GM23338 (cell line): ENCODE data around the gene FNDC3B. TPM values are rescaled to one million over a fixed set of nuclear protein-coding genes. Genes with fewer than 3 reads are reported as not detected.

Source experiments
- ATAC-seq: fragments of 200-7000 bp; cut with Tn5 transposase; 3 replicates; pipeline ENCODE4 v1.9.1; 2020
- DNase-seq: peaks from one replicate; pipeline ENCODE4 v3.0.0-alpha.2; 2015; ENCODE audit warnings: low spot score
- H2AFZ ChIP-seq: fragments of 200-600 bp; sonication (generic); 2 replicates; pipeline ENCODE4 v1.8.0; 2016; ENCODE audit warnings: antibody characterized with exemption, mild to moderate bottlenecking, moderate library complexity
- H3F3A ChIP-seq: fragments of 200-600 bp; sonication (generic); replicated peaks from 2 replicates; pipeline ENCODE4 v1.8.0; 2017; ENCODE audit warnings: antibody characterized with exemption, mixed run types, low read depth
- H3K27ac ChIP-seq: fragments of 200-600 bp; sonication (generic); 2 replicates; pipeline ENCODE4 v1.6.1; 2016; ENCODE audit warnings: low read depth
- H3K27me3 ChIP-seq: fragments of 200-600 bp; sonication (generic); 2 replicates; pipeline ENCODE4 v1.8.0; 2016; ENCODE audit warnings: mild to moderate bottlenecking, mixed run types, moderate library complexity; ENCODE audit not compliant: insufficient read depth
- H3K36me3 ChIP-seq: fragments of 200-600 bp; sonication (generic); 2 replicates; pipeline ENCODE4 v1.8.0; 2016; ENCODE audit warnings: mild to moderate bottlenecking; ENCODE audit not compliant: insufficient read depth
- H3K4me1 ChIP-seq: fragments of 200-600 bp; sonication (generic); 2 replicates; pipeline ENCODE4 v1.8.0; 2016; ENCODE audit warnings: mild to moderate bottlenecking, moderate library complexity; ENCODE audit not compliant: insufficient read depth
- H3K4me2 ChIP-seq: fragments of 200-600 bp; sonication (generic); 2 replicates; pipeline ENCODE4 v1.7.1; 2017; ENCODE audit warnings: mixed run types
- H3K4me3 ChIP-seq: fragments of 200-600 bp; sonication (generic); 2 replicates; pipeline ENCODE4 v1.6.1; 2016; ENCODE audit warnings: mixed run types
- H3K79me2 ChIP-seq: fragments of 200-600 bp; sonication (generic); replicated peaks from 2 replicates; pipeline ENCODE4 v1.8.0; 2017; ENCODE audit warnings: mild to moderate bottlenecking; ENCODE audit not compliant: insufficient read depth
- H3K9me2 ChIP-seq: fragments of 200-600 bp; sonication (generic); 2 replicates; pipeline ENCODE4 v1.8.0; 2017; ENCODE audit not compliant: insufficient read depth
- H4K20me1 ChIP-seq: fragments of 200-600 bp; sonication (generic); replicated peaks from 2 replicates; pipeline ENCODE4 v1.8.0; 2017; ENCODE audit warnings: mild to moderate bottlenecking; ENCODE audit not compliant: insufficient read depth
- H3K27ac Mint-ChIP-seq: 2 replicates; pipeline ENCODE4 v1.8.0; 2020; ENCODE audit warnings: inconsistent platforms, mild to moderate bottlenecking, moderate library complexity, mixed read lengths
- H3K27me3 Mint-ChIP-seq: 3 replicates; pipeline ENCODE4 v1.8.0; 2022; ENCODE audit warnings: low read depth, mild to moderate bottlenecking, moderate library complexity, mixed read lengths, inconsistent platforms; ENCODE audit not compliant: insufficient read depth, poor library complexity
- H3K36me3 Mint-ChIP-seq: 3 replicates; pipeline ENCODE4 v1.8.0; 2021; ENCODE audit warnings: low read depth, mild to moderate bottlenecking, inconsistent platforms, moderate library complexity, mixed read lengths
- H3K4me1 Mint-ChIP-seq: 3 replicates; pipeline ENCODE4 v1.8.0; 2020; ENCODE audit warnings: mild to moderate bottlenecking, inconsistent platforms, mixed read lengths
- H3K4me3 Mint-ChIP-seq: 3 replicates; pipeline ENCODE4 v1.8.0; 2021; ENCODE audit warnings: moderate library complexity, mild to moderate bottlenecking, inconsistent platforms, mixed read lengths
- H3K9me3 Mint-ChIP-seq: 3 replicates; pipeline ENCODE4 v1.8.0; 2020; ENCODE audit warnings: moderate library complexity, mild to moderate bottlenecking, inconsistent platforms, mixed read lengths
- CREB1 ChIP-seq: fragments of 250-450 bp; sonication (Bioruptor Pico); IDR thresholded peaks from 2 replicates; pipeline ENCODE4 v1.5.0; 2020; ENCODE audit warnings: low read depth, mild to moderate bottlenecking, moderate library complexity
- EZH2 ChIP-seq: fragments of 200-600 bp; sonication (generic); IDR thresholded peaks from one replicate; pipeline ENCODE4 v1.8.0; 2017; ENCODE audit warnings: antibody characterized with exemption, mild to moderate bottlenecking, low read depth; ENCODE audit not compliant: unreplicated experiment
- EZH2phosphoT487 ChIP-seq: fragments of 200-600 bp; sonication (generic); IDR thresholded peaks from one replicate; pipeline ENCODE4 v1.8.1; 2018; ENCODE audit warnings: antibody characterized with exemption; ENCODE audit not compliant: unreplicated experiment
- JUNB ChIP-seq: IDR thresholded peaks from one replicate; pipeline ENCODE4 v1.6.1; 2016; ENCODE audit warnings: antibody characterized with exemption; ENCODE audit not compliant: unreplicated experiment
- NANOG ChIP-seq: IDR thresholded peaks from 2 replicates; pipeline ENCODE4 v1.6.1; 2016; ENCODE audit warnings: antibody characterized with exemption, borderline replicate concordance
- POLR2AphosphoS5 ChIP-seq: IDR thresholded peaks from 2 replicates; pipeline ENCODE4 v1.6.1; 2016; ENCODE audit warnings: antibody characterized with exemption, low read depth
- STAT1 ChIP-seq: IDR thresholded peaks from one replicate; pipeline ENCODE4 v1.6.1; 2016; ENCODE audit warnings: antibody characterized with exemption; ENCODE audit not compliant: unreplicated experiment
- ZNF114 ChIP-seq: fragments of 250-450 bp; sonication (Bioruptor Pico); IDR thresholded peaks from 2 replicates; pipeline ENCODE4 v1.5.0; 2020; ENCODE audit warnings: mild to moderate bottlenecking, moderate library complexity
- ZNF331 ChIP-seq: fragments of 250-450 bp; sonication (Bioruptor Pico); IDR thresholded peaks from 2 replicates; pipeline ENCODE4 v1.5.0; 2020; ENCODE audit warnings: low read depth, mild to moderate bottlenecking, moderate library complexity
- polyA plus RNA-seq: library from polyadenylated mRNA; unstranded; fragments of >200 nt; fragmentation: Nextera tagmentation; extraction: Ambion mirVana; gene quantifications from 2 replicates; pipeline ENCODE4 v1.2.1, GENCODE V29; 2016
- total RNA-seq: library from RNA; depleted of rRNA; stranded (reverse); fragments of >200 nt; shearing (Covaris generic); gene quantifications from 2 replicates; pipeline ENCODE4 v1.2.3, GENCODE V29; 2014
- TF ChIP-seq, protein P1 (sequence below): IDR thresholded peaks from one replicate; pipeline ENCODE4 v1.6.1; 2018; ENCODE audit warnings: antibody characterized with exemption; ENCODE audit not compliant: unreplicated experiment
- TF ChIP-seq, protein P2 (sequence below), 2 experiments: fragments of 200-600 bp in 1 of 2; sonication (generic) in 1 of 2; conservative IDR thresholded peaks; 2 replicates each; pipeline versions ENCODE4 v1.5.1 to v1.6.1; 2016 to 2017; ENCODE audit warnings: antibody characterized with exemption in 2 of 2, low read depth in 2 of 2, mild to moderate bottlenecking in 2 of 2, moderate library complexity in 1 of 2
- TF ChIP-seq, protein P3 (sequence below): fragments of 250-450 bp; sonication (Bioruptor Pico); IDR thresholded peaks from 2 replicates; pipeline ENCODE4 v1.5.0; 2020; ENCODE audit warnings: mild to moderate bottlenecking, moderate library complexity
- TF ChIP-seq, protein P4 (sequence below): IDR thresholded peaks from 2 replicates; pipeline ENCODE4 v1.6.1; 2016; ENCODE audit warnings: antibody characterized with exemption

The FNDC3B gene
- total and polyA plus RNA-seq, 2 experiments from 2014 or later: 19.1 to 55.4 TPM

DNA sequence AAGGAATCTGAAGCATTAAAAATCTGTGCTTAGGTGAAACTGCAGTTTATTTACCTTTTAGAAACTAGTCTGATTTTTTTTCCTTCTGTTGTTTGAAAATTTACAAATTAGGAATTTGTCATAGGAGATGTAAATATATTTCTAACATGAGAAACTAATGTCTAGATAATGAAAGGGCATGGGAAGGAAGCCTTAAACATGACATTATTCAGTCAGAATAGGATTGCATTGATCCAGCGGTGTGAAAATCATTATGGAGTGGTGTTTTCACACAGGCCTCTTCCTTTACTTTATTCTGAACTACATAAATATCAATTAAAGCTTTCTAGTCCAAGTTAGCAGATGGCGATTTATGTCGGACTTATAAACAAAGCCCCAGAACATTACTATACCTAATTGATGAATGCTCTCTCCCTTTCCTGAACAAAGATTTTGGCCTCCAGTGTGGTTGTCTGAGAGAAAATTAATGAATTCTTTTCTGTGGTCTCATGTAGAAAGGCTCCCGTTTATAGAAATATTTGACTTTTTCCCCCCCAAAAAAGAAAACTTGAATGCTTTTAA lies 37.9 kb downstream of the FNDC3B start:
- H3K27ac Mint-ChIP-seq: no peak overlapping the region
- Histone ChIP-seq H4K20me1 (peaks cover 33% of the 10 kb centered on the region), H3K4me1 (peaks cover 44% of the 10 kb centered on the region), H3K4me2 (no peak overlapping the region), H3K79me2 (peaks cover 100% of the 10 kb centered on the region), H3K27ac (no peak overlapping the region), H3K27me3 (no peaks in the 10 kb centered on the region), H3K36me3 (no peaks in the 10 kb centered on the region), H2AFZ (no peak overlapping the region), H3K4me3 (no peak overlapping the region), H3K9me2 (no peaks in the 10 kb centered on the region), H3F3A (no peaks in the 10 kb centered on the region)
- no peak for ATAC-seq
- H3K27me3 Mint-ChIP-seq: no peaks in the 10 kb centered on the region
- H3K4me3 Mint-ChIP-seq: no peak overlapping the region
- H3K9me3 Mint-ChIP-seq: no peaks in the 10 kb centered on the region
- no peak for TF ChIP-seq ZNF331
- TF ChIP-seq, protein P1, sequence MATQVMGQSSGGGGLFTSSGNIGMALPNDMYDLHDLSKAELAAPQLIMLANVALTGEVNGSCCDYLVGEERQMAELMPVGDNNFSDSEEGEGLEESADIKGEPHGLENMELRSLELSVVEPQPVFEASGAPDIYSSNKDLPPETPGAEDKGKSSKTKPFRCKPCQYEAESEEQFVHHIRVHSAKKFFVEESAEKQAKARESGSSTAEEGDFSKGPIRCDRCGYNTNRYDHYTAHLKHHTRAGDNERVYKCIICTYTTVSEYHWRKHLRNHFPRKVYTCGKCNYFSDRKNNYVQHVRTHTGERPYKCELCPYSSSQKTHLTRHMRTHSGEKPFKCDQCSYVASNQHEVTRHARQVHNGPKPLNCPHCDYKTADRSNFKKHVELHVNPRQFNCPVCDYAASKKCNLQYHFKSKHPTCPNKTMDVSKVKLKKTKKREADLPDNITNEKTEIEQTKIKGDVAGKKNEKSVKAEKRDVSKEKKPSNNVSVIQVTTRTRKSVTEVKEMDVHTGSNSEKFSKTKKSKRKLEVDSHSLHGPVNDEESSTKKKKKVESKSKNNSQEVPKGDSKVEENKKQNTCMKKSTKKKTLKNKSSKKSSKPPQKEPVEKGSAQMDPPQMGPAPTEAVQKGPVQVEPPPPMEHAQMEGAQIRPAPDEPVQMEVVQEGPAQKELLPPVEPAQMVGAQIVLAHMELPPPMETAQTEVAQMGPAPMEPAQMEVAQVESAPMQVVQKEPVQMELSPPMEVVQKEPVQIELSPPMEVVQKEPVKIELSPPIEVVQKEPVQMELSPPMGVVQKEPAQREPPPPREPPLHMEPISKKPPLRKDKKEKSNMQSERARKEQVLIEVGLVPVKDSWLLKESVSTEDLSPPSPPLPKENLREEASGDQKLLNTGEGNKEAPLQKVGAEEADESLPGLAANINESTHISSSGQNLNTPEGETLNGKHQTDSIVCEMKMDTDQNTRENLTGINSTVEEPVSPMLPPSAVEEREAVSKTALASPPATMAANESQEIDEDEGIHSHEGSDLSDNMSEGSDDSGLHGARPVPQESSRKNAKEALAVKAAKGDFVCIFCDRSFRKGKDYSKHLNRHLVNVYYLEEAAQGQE: no peak
- no peak for TF ChIP-seq ZNF114 (CRISPR knock-in tag)
- TF ChIP-seq STAT1: no peak
- TF ChIP-seq, protein P2, sequence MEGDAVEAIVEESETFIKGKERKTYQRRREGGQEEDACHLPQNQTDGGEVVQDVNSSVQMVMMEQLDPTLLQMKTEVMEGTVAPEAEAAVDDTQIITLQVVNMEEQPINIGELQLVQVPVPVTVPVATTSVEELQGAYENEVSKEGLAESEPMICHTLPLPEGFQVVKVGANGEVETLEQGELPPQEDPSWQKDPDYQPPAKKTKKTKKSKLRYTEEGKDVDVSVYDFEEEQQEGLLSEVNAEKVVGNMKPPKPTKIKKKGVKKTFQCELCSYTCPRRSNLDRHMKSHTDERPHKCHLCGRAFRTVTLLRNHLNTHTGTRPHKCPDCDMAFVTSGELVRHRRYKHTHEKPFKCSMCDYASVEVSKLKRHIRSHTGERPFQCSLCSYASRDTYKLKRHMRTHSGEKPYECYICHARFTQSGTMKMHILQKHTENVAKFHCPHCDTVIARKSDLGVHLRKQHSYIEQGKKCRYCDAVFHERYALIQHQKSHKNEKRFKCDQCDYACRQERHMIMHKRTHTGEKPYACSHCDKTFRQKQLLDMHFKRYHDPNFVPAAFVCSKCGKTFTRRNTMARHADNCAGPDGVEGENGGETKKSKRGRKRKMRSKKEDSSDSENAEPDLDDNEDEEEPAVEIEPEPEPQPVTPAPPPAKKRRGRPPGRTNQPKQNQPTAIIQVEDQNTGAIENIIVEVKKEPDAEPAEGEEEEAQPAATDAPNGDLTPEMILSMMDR (conservative IDR thresholded peaks at IDR 0.05; ENCODE audit: low read depth in 2 of 2): no peak
- TF ChIP-seq CREB1 (CRISPR knock-in tag): no peak
- TF ChIP-seq, protein P3, sequence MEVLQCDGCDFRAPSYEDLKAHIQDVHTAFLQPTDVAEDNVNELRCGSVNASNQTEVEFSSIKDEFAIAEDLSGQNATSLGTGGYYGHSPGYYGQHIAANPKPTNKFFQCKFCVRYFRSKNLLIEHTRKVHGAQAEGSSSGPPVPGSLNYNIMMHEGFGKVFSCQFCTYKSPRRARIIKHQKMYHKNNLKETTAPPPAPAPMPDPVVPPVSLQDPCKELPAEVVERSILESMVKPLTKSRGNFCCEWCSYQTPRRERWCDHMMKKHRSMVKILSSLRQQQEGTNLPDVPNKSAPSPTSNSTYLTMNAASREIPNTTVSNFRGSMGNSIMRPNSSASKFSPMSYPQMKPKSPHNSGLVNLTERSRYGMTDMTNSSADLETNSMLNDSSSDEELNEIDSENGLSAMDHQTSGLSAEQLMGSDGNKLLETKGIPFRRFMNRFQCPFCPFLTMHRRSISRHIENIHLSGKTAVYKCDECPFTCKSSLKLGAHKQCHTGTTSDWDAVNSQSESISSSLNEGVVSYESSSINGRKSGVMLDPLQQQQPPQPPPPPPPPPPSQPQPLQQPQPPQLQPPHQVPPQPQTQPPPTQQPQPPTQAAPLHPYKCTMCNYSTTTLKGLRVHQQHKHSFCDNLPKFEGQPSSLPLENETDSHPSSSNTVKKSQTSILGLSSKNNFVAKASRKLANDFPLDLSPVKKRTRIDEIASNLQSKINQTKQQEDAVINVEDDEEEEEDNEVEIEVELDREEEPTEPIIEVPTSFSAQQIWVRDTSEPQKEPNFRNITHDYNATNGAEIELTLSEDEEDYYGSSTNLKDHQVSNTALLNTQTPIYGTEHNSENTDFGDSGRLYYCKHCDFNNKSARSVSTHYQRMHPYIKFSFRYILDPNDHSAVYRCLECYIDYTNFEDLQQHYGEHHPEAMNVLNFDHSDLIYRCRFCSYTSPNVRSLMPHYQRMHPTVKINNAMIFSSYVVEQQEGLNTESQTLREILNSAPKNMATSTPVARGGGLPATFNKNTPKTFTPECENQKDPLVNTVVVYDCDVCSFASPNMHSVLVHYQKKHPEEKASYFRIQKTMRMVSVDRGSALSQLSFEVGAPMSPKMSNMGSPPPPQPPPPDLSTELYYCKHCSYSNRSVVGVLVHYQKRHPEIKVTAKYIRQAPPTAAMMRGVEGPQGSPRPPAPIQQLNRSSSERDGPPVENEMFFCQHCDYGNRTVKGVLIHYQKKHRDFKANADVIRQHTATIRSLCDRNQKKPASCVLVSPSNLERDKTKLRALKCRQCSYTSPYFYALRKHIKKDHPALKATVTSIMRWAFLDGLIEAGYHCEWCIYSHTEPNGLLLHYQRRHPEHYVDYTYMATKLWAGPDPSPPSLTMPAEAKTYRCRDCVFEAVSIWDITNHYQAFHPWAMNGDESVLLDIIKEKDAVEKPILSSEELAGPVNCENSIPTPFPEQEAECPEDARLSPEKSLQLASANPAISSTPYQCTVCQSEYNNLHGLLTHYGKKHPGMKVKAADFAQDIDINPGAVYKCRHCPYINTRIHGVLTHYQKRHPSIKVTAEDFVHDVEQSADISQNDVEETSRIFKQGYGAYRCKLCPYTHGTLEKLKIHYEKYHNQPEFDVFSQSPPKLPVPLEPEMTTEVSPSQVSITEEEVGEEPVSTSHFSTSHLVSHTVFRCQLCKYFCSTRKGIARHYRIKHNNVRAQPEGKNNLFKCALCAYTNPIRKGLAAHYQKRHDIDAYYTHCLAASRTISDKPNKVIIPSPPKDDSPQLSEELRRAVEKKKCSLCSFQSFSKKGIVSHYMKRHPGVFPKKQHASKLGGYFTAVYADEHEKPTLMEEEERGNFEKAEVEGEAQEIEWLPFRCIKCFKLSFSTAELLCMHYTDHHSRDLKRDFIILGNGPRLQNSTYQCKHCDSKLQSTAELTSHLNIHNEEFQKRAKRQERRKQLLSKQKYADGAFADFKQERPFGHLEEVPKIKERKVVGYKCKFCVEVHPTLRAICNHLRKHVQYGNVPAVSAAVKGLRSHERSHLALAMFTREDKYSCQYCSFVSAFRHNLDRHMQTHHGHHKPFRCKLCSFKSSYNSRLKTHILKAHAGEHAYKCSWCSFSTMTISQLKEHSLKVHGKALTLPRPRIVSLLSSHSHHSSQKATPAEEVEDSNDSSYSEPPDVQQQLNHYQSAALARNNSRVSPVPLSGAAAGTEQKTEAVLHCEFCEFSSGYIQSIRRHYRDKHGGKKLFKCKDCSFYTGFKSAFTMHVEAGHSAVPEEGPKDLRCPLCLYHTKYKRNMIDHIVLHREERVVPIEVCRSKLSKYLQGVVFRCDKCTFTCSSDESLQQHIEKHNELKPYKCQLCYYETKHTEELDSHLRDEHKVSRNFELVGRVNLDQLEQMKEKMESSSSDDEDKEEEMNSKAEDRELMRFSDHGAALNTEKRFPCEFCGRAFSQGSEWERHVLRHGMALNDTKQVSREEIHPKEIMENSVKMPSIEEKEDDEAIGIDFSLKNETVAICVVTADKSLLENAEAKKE (CRISPR knock-in tag): no peak
- no peak for TF ChIP-seq EZH2
- TF ChIP-seq POLR2AphosphoS5: no peak
- TF ChIP-seq, protein P4, sequence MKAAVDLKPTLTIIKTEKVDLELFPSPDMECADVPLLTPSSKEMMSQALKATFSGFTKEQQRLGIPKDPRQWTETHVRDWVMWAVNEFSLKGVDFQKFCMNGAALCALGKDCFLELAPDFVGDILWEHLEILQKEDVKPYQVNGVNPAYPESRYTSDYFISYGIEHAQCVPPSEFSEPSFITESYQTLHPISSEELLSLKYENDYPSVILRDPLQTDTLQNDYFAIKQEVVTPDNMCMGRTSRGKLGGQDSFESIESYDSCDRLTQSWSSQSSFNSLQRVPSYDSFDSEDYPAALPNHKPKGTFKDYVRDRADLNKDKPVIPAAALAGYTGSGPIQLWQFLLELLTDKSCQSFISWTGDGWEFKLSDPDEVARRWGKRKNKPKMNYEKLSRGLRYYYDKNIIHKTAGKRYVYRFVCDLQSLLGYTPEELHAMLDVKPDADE: no peak
- no peak for TF ChIP-seq NANOG
- no peak for TF ChIP-seq EZH2phosphoT487
- no peak for TF ChIP-seq JUNB
- H3K36me3 Mint-ChIP-seq: peaks cover 10% of the 10 kb centered on the region
- DNase-seq: no peak
- H3K4me1 Mint-ChIP-seq: peaks cover 54% of the 10 kb centered on the region
